CD4-positive, CD25-positive, alpha-beta regulatory T cell (primary cell): ENCODE measurements around the gene POFUT2. TPM values are rescaled to one million over a fixed set of nuclear protein-coding genes. Genes with fewer than 3 reads are reported as not detected.

ENCODE experiments used
- ATAC-seq, 2 donors: fragments of 150-1000 bp; cut with Tn5 transposase; one replicate each; pipeline ENCODE4 v1.10.0; 2021; ENCODE audit warnings: low read depth in 2 of 2, moderate number of reproducible peaks in 2 of 2, moderate library complexity in 1 of 2
- DNase-seq, 3 donors: peaks; one replicate each; pipeline versions ENCODE4 v3.0.0 to v3.0.0-alpha.2; 2012 to 2022; ENCODE audit warnings: mixed read lengths in 1 of 3
- H3K27ac ChIP-seq: one replicate; pipeline ENCODE4 v1.7.0; 2013; ENCODE audit warnings: mild to moderate bottlenecking, low read length; ENCODE audit not compliant: insufficient read depth, poor library complexity, severe bottlenecking
- H3K27me3 ChIP-seq: one replicate; pipeline ENCODE4 v1.7.0; 2013; ENCODE audit warnings: low read length; ENCODE audit not compliant: control insufficient read depth, insufficient read depth
- H3K36me3 ChIP-seq: one replicate; pipeline ENCODE4 v1.7.0; 2013; ENCODE audit warnings: mild to moderate bottlenecking, low read length, moderate library complexity; ENCODE audit not compliant: control insufficient read depth, insufficient read depth
- H3K4me1 ChIP-seq: 2 replicates; pipeline ENCODE4 v1.7.0; 2013; ENCODE audit warnings: mild to moderate bottlenecking, low read length; ENCODE audit not compliant: insufficient read depth, control insufficient read depth, poor library complexity, severe bottlenecking
- H3K4me3 ChIP-seq: one replicate; pipeline ENCODE4 v1.7.0; 2013; ENCODE audit warnings: low read depth, mild to moderate bottlenecking, low read length, moderate library complexity
- H3K9me3 ChIP-seq, 2 experiments: 1 replicate in 1 of 2; 2 replicates in 1 of 2; pipeline ENCODE4 v1.7.0; 2013; ENCODE audit warnings: low read length in 2 of 2, mild to moderate bottlenecking in 1 of 2, moderate library complexity in 1 of 2; ENCODE audit not compliant: control insufficient read depth in 2 of 2
- H3K27ac Mint-ChIP-seq, 3 donors: one replicate each; pipeline ENCODE4 v1.8.0; 2020 to 2022; ENCODE audit warnings: mild to moderate bottlenecking in 3 of 3, mixed read lengths in 3 of 3, moderate library complexity in 2 of 3
- H3K27me3 Mint-ChIP-seq: one replicate; pipeline ENCODE4 v1.8.0; 2022; ENCODE audit warnings: mild to moderate bottlenecking, mixed read lengths
- H3K36me3 Mint-ChIP-seq: one replicate; pipeline ENCODE4 v1.8.0; 2020; ENCODE audit warnings: mixed read lengths
- H3K4me1 Mint-ChIP-seq, 4 donors: one replicate each; pipeline ENCODE4 v1.8.0; 2020 to 2022; ENCODE audit warnings: mixed read lengths in 4 of 4, mild to moderate bottlenecking in 1 of 4
- H3K4me3 Mint-ChIP-seq, 4 donors: one replicate each; pipeline ENCODE4 v1.8.0; 2020 to 2022; ENCODE audit warnings: mild to moderate bottlenecking in 4 of 4, mixed read lengths in 4 of 4, moderate library complexity in 3 of 4
- H3K9me3 Mint-ChIP-seq, 7 donors: one replicate each; pipeline ENCODE4 v1.8.0; 2020 to 2022; ENCODE audit warnings: mixed read lengths in 7 of 7, mild to moderate bottlenecking in 3 of 7, moderate library complexity in 2 of 7
- polyA plus RNA-seq, 4 donors: library from polyadenylated mRNA; unstranded; fragments of 300-500 nt; fragmentation: Illumina TruSeq; gene quantifications; one replicate each; pipeline ENCODE4 v1.2.3, GENCODE V29; 2021
- total RNA-seq: library from RNA; stranded (reverse); gene quantifications from one replicate; pipeline ENCODE4 v1.2.3, GENCODE V29; 2022

Gene POFUT2
- total and polyA plus RNA-seq, 5 donors from 2014 or later = 2.6 to 55.6 (median 3.3) TPM

- DNase-seq (no peak), ATAC-seq (no peak)
- H3K36me3 ChIP-seq = no peaks in the 10 kb centered on the region
- peaks cover under 1% of the 10 kb centered on the region for H3K4me1 ChIP-seq
- no peak overlapping the region for H3K4me3 ChIP-seq
- H3K9me3 ChIP-seq = no peaks in the 10 kb centered on the region
- H3K4me3 Mint-ChIP-seq = no peak overlapping the region
- no peak overlapping the region for H3K27ac Mint-ChIP-seq
- H3K36me3 Mint-ChIP-seq = no peaks in the 10 kb centered on the region
- H3K9me3 Mint-ChIP-seq = no peaks in the 10 kb centered on the region
- no peak overlapping the region for H3K27ac ChIP-seq
- H3K4me1 Mint-ChIP-seq = peaks cover 0 to 5% (median 0%) of the 10 kb centered on the region in 4 donors
- no peaks in the 10 kb centered on the region for H3K27me3 Mint-ChIP-seq
- H3K27me3 ChIP-seq = no peaks in the 10 kb centered on the region
These were observed 40.8 kb upstream of the POFUT2 start for GRCh38 chr21:45328198-45329091.

- Mint-ChIP-seq H3K27ac (no peak overlapping the region), H3K4me3 (no peak overlapping the region), H3K27me3 (no peaks in the 10 kb centered on the region), H3K4me1 (peaks cover 0 to 5% (median 0%) of the 10 kb centered on the region in 4 donors), H3K36me3 (no peaks in the 10 kb centered on the region), H3K9me3 (no peaks in the 10 kb centered on the region)
- DNase-seq (no peak), ATAC-seq (no peak)
- H3K4me1 ChIP-seq = peaks cover 8% of the 10 kb centered on the region
- H3K36me3 ChIP-seq = no peaks in the 10 kb centered on the region
- no peak overlapping the region for H3K4me3 ChIP-seq
- no peaks in the 10 kb centered on the region for H3K9me3 ChIP-seq
- H3K27me3 ChIP-seq = no peaks in the 10 kb centered on the region
- H3K27ac ChIP-seq = no peak overlapping the region
These were observed 39.9 kb upstream of the POFUT2 start for GRCh38 chr21:45327441-45328197.

GRCh38 chr21:45326891-45327440, 39.3 kb upstream of the POFUT2 start:
- no peaks in the 10 kb centered on the region for H3K27me3 Mint-ChIP-seq
- H3K4me1 Mint-ChIP-seq = peaks cover 0 to 11% (median 5%) of the 10 kb centered on the region in 4 donors
- no peak for ATAC-seq
- Histone ChIP-seq H3K36me3 (no peaks in the 10 kb centered on the region), H3K4me3 (no peak overlapping the region), H3K27ac (no peak overlapping the region), H3K9me3 (no peaks in the 10 kb centered on the region), H3K27me3 (no peaks in the 10 kb centered on the region), H3K4me1 (peaks cover 14% of the 10 kb centered on the region)
- no peaks in the 10 kb centered on the region for H3K36me3 Mint-ChIP-seq
- DNase-seq = no peak
- H3K4me3 Mint-ChIP-seq = no peak overlapping the region
- H3K27ac Mint-ChIP-seq = no peak overlapping the region
- no peaks in the 10 kb centered on the region for H3K9me3 Mint-ChIP-seq

DNA sequence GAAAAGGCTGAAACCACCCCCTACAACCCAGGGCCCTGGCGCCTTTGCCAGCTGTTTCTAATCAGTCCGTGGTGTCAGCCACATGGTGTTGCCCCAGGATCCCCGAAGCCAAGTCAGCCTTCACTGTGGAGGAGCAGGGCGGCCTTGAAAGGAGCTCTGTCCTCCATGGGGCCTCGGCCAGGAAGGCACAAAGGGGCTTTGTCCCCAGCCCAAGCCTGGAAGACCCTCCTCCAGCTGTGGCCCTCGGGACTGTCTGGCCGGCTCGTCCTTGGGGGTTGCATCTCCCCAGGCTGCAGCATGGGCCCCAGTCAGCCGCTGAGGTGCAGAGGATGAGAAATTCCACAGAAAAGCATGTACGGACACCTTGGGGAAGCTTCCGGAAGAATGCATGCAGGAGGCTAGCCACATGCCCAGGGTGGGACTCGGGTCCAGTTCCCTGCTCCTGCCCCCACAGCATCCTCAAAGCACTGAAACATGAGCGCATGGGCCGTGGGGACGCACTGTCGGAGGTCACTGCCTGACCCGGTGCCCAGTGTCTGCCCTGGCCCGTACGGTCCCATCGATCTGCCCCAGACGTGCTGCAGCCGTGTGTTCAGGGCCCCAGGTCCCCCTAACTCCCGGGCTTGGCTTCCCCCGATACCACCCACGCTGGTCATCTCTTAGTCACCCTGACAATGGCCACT, 38.6 kb upstream of the POFUT2 start:
- Histone ChIP-seq H3K27ac (no peak overlapping the region), H3K36me3 (no peaks in the 10 kb centered on the region), H3K4me3 (no peak overlapping the region), H3K27me3 (no peaks in the 10 kb centered on the region), H3K4me1 (peaks cover 17% of the 10 kb centered on the region), H3K9me3 (no peaks in the 10 kb centered on the region)
- Mint-ChIP-seq H3K36me3 (no peaks in the 10 kb centered on the region), H3K4me3 (no peak overlapping the region), H3K27me3 (no peaks in the 10 kb centered on the region), H3K27ac (no peak overlapping the region), H3K9me3 (no peaks in the 10 kb centered on the region), H3K4me1 (peaks cover 0 to 15% (median 5%) of the 10 kb centered on the region in 4 donors)
- ATAC-seq = no peak
- DNase-seq = no peak

GRCh38 chr21:45325206-45326168, 37.8 kb upstream of the POFUT2 start:
- no peaks in the 10 kb centered on the region for H3K9me3 ChIP-seq
- H3K4me1 ChIP-seq = peaks cover 17% of the 10 kb centered on the region
- H3K4me3 ChIP-seq = no peak overlapping the region
- H3K36me3 ChIP-seq = no peaks in the 10 kb centered on the region
- ATAC-seq = no peak
- H3K9me3 Mint-ChIP-seq = no peaks in the 10 kb centered on the region
- no peaks in the 10 kb centered on the region for H3K27me3 ChIP-seq
- no peak overlapping the region for H3K27ac ChIP-seq
- H3K27me3 Mint-ChIP-seq = no peaks in the 10 kb centered on the region
- no peaks in the 10 kb centered on the region for H3K36me3 Mint-ChIP-seq
- no peak overlapping the region for H3K4me3 Mint-ChIP-seq
- no peak overlapping the region for H3K27ac Mint-ChIP-seq
- H3K4me1 Mint-ChIP-seq = peaks cover 0 to 15% (median 5%) of the 10 kb centered on the region in 4 donors
- no peak for DNase-seq

- H3K9me3 ChIP-seq = no peaks in the 10 kb centered on the region
- H3K4me1 Mint-ChIP-seq = peaks cover 0 to 15% (median 5%) of the 10 kb centered on the region in 4 donors
- no peak overlapping the region for H3K27ac Mint-ChIP-seq
- no peaks in the 10 kb centered on the region for H3K27me3 Mint-ChIP-seq
- no peak overlapping the region for H3K4me3 Mint-ChIP-seq
- H3K36me3 Mint-ChIP-seq = no peaks in the 10 kb centered on the region
- DNase-seq = no peak
- ATAC-seq = no peak
- H3K27me3 ChIP-seq = no peaks in the 10 kb centered on the region
- H3K27ac ChIP-seq = no peak overlapping the region
- H3K4me3 ChIP-seq = no peak overlapping the region
- H3K9me3 Mint-ChIP-seq = no peaks in the 10 kb centered on the region
- H3K36me3 ChIP-seq = no peaks in the 10 kb centered on the region
- peaks cover 17% of the 10 kb centered on the region for H3K4me1 ChIP-seq
These were observed 37.0 kb upstream of the POFUT2 start for GRCh38 chr21:45324489-45325205.
